B cell (primary cell): ENCODE data around the gene ADAMTS2. TPM values are rescaled to one million over a fixed set of nuclear protein-coding genes. Genes with fewer than 3 reads are reported as not detected.

Source experiments
- ATAC-seq: fragments of 200-7000 bp; cut with Tn5 transposase; one replicate; pipeline ENCODE4 v1.10.0; 2021; ENCODE audit warnings: low read depth, mild to moderate bottlenecking, moderate number of reproducible peaks, moderate library complexity
- CTCF ChIA-PET: fragments of 350-600 bp; sonication (Branson Sonifier 250); formaldehyde crosslinking; loops from one replicate; lab custom pipeline; 2021; ENCODE audit warnings: antibody characterized with exemption, inconsistent platforms; lab: Charles Lee
- POLR2A ChIA-PET: fragments of 350-600 bp; sonication (Branson Sonifier 250); formaldehyde crosslinking; loops from one replicate; lab custom pipeline; 2021; ENCODE audit warnings: antibody characterized with exemption; lab: Charles Lee
- DNase-seq: peaks from one replicate; pipeline ENCODE4 v3.0.0; 2013
- H2AFZ ChIP-seq: 2 replicates; pipeline ENCODE4 v1.6.1; 2012; ENCODE audit warnings: mild to moderate bottlenecking, low read depth, low read length; ENCODE audit not compliant: insufficient read depth, poor library complexity, severe bottlenecking
- H3K27ac ChIP-seq, 2 donors: 1 replicate in 1 of 2; 2 replicates in 1 of 2; pipeline ENCODE4 v1.5.1; 2012 to 2013; ENCODE audit warnings: low read length in 2 of 2, mild to moderate bottlenecking in 2 of 2, moderate library complexity in 1 of 2
- H3K27me3 ChIP-seq, 4 experiments: fragments of 200-600 bp in 1 of 4; sonication (generic) in 1 of 4; replicated peaks in 1 of 4; 1 replicate in 2 of 4; 2 replicates in 2 of 4; pipeline versions ENCODE4 v1.6.1 to v1.7.0; 2013 to 2016; ENCODE audit warnings: low read length in 3 of 4, mild to moderate bottlenecking in 2 of 4, mixed read lengths in 1 of 4, moderate library complexity in 1 of 4; ENCODE audit not compliant: insufficient read depth in 4 of 4, control insufficient read depth in 3 of 4; ENCODE audit errors: control extremely low read depth in 1 of 4
- H3K36me3 ChIP-seq, 2 experiments: replicated peaks in 1 of 2; 1 replicate in 1 of 2; 2 replicates in 1 of 2; pipeline versions ENCODE4 v1.6.1 to v1.7.1; 2013; ENCODE audit warnings: low read length in 1 of 2; ENCODE audit not compliant: insufficient read depth in 2 of 2, control insufficient read depth in 1 of 2; ENCODE audit errors: control extremely low read depth in 1 of 2, extremely low read depth in 1 of 2
- H3K4me1 ChIP-seq, 2 donors: fragments of 200-600 bp in 1 of 2; sonication (generic) in 1 of 2; 1 replicate in 1 of 2; 2 replicates in 1 of 2; pipeline versions ENCODE4 v1.5.1 to v1.6.1; 2013 to 2017; ENCODE audit warnings: low read length in 2 of 2; ENCODE audit not compliant: control insufficient read depth in 2 of 2, insufficient read depth in 2 of 2
- H3K4me2 ChIP-seq: replicated peaks from 2 replicates; pipeline ENCODE3; 2012; ENCODE audit warnings: mild to moderate bottlenecking, low read depth, low read length; ENCODE audit not compliant: poor library complexity, severe bottlenecking
- H3K4me3 ChIP-seq, 5 experiments: fragments of 200-600 bp in 1 of 5; sonication (generic) in 1 of 5; 1 replicate in 3 of 5; 2 replicates in 2 of 5; pipeline versions ENCODE4 v1.5.1 to v1.7.0; 2011 to 2016; ENCODE audit warnings: low read length in 4 of 5, mild to moderate bottlenecking in 4 of 5, low read depth in 2 of 5, control low read depth in 1 of 5, moderate library complexity in 1 of 5; ENCODE audit not compliant: insufficient read depth in 1 of 5; ENCODE audit errors: control extremely low read depth in 1 of 5, extremely low read depth in 1 of 5
- H3K79me2 ChIP-seq: fragments of 200-600 bp; sonication (generic); one replicate; pipeline ENCODE4 v1.6.0; 2016; ENCODE audit warnings: low read length; ENCODE audit not compliant: control insufficient read depth, insufficient read depth
- H3K9ac ChIP-seq: fragments of 200-600 bp; sonication (generic); 2 replicates; pipeline ENCODE4 v1.6.1; 2017; ENCODE audit warnings: mild to moderate bottlenecking, low read length, moderate library complexity
- H3K9me3 ChIP-seq, 3 donors: one replicate each; pipeline versions ENCODE4 v1.6.1 to v1.7.1; 2013; ENCODE audit warnings: low read length in 2 of 3; ENCODE audit not compliant: control insufficient read depth in 2 of 3, insufficient read depth in 1 of 3; ENCODE audit errors: control extremely low read depth in 1 of 3
- H4K20me1 ChIP-seq: 2 replicates; pipeline ENCODE4 v1.6.0; 2012; ENCODE audit warnings: mild to moderate bottlenecking, low read length; ENCODE audit not compliant: insufficient read depth, control insufficient read depth, poor library complexity, severe bottlenecking
- H3K27ac Mint-ChIP-seq: one replicate; pipeline ENCODE4 v1.8.0; 2021; ENCODE audit warnings: mixed read lengths
- H3K27me3 Mint-ChIP-seq: one replicate; pipeline ENCODE4 v1.8.0; 2021; ENCODE audit warnings: mixed read lengths
- H3K4me1 Mint-ChIP-seq: one replicate; pipeline ENCODE4 v1.8.0; 2021; ENCODE audit warnings: mixed read lengths
- H3K4me3 Mint-ChIP-seq: one replicate; pipeline ENCODE4 v1.8.0; 2021; ENCODE audit warnings: mixed read lengths
- H3K9me3 Mint-ChIP-seq: one replicate; pipeline ENCODE4 v1.8.0; 2022; ENCODE audit warnings: mixed read lengths; ENCODE audit not compliant: insufficient read depth
- EZH2 ChIP-seq: IDR thresholded peaks from 2 replicates; pipeline ENCODE4 v1.6.1; 2012; ENCODE audit warnings: borderline replicate concordance, low read depth, mild to moderate bottlenecking, moderate library complexity, low read length; ENCODE audit not compliant: insufficient read depth, poor library complexity, severe bottlenecking
- WGBS: methylation state at CpG from one replicate; pipeline ENCODE4 v1.1.5; 2013; ENCODE audit warnings: missing lambda C conversion rate; ENCODE audit not compliant: insufficient coverage; 5-methylcytosine and 5-hydroxymethylcytosine counted together
- intact Hi-C: fragments of 100-400 bp; cut with micrococcal nuclease; formaldehyde crosslinking; loops from one replicate; pipeline ENCODE4 v1.10.0; 2022
- polyA plus RNA-seq: library from polyadenylated mRNA; depleted of rRNA; stranded (reverse); fragments of >200 nt; gene quantifications from 2 replicates; pipeline ENCODE4 v1.2.3, GENCODE V29; 2012
- total RNA-seq, 2 donors: library from RNA; stranded (reverse); fragments of 120-200 nt in 1 of 2; gene quantifications; 1 replicate in 1 of 2; 2 replicates in 1 of 2; pipeline versions ENCODE4 v1.2.3 to v1.2.4, GENCODE V29; 2013 to 2022
- TF ChIP-seq, protein P1 (sequence below): fragments of 200-600 bp; IDR thresholded peaks from one replicate; pipeline ENCODE4 v1.8.0; 2022; ENCODE audit warnings: antibody characterized with exemption, mild to moderate bottlenecking

The ADAMTS2 gene
- total and polyA plus RNA-seq, 2 donors (not counting 1 experiment from before 2014, with no cell fraction given): not detected

- H3K9me3 ChIP-seq: no peaks in the 10 kb centered on the region
- ChIA-PET CTCF (no interaction called here), POLR2A (no interaction called here)
- H3K36me3 ChIP-seq: no peaks in the 10 kb centered on the region
- H3K4me2 ChIP-seq: no peak overlapping the region
- H3K4me1 ChIP-seq: no peaks in the 10 kb centered on the region
- no peak overlapping the region for H3K27ac Mint-ChIP-seq
- intact Hi-C loops: no loop called here
- 94% methylated on average over 12 of the region's 20 CpGs for WGBS
- no peak overlapping the region for H3K9ac ChIP-seq
- TF ChIP-seq, protein P1, sequence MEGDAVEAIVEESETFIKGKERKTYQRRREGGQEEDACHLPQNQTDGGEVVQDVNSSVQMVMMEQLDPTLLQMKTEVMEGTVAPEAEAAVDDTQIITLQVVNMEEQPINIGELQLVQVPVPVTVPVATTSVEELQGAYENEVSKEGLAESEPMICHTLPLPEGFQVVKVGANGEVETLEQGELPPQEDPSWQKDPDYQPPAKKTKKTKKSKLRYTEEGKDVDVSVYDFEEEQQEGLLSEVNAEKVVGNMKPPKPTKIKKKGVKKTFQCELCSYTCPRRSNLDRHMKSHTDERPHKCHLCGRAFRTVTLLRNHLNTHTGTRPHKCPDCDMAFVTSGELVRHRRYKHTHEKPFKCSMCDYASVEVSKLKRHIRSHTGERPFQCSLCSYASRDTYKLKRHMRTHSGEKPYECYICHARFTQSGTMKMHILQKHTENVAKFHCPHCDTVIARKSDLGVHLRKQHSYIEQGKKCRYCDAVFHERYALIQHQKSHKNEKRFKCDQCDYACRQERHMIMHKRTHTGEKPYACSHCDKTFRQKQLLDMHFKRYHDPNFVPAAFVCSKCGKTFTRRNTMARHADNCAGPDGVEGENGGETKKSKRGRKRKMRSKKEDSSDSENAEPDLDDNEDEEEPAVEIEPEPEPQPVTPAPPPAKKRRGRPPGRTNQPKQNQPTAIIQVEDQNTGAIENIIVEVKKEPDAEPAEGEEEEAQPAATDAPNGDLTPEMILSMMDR: no peak
- no peak for TF ChIP-seq EZH2
- no peak for DNase-seq
- H3K4me3 Mint-ChIP-seq: no peak overlapping the region
- H3K9me3 Mint-ChIP-seq: no peaks in the 10 kb centered on the region
- no peaks in the 10 kb centered on the region for H4K20me1 ChIP-seq
- no peaks in the 10 kb centered on the region for H3K79me2 ChIP-seq
- peaks cover 3% of the 10 kb centered on the region for H3K27me3 Mint-ChIP-seq
- ATAC-seq: no peak
- no peaks in the 10 kb centered on the region for H3K27me3 ChIP-seq
- H2AFZ ChIP-seq: no peak overlapping the region
- no peak overlapping the region for H3K27ac ChIP-seq
- H3K4me1 Mint-ChIP-seq: no peaks in the 10 kb centered on the region
- no peak overlapping the region for H3K4me3 ChIP-seq
These were observed 135.7 kb downstream of the ADAMTS2 start for GRCh38 chr5:179209359-179210150.

GRCh38 chr5:179208706-179209358 lies 136.4 kb downstream of the ADAMTS2 start:
- no peak overlapping the region for H3K4me3 Mint-ChIP-seq
- no peak overlapping the region for H3K4me3 ChIP-seq
- H2AFZ ChIP-seq: no peak overlapping the region
- ChIA-PET POLR2A (no interaction called here), CTCF (no interaction called here)
- ATAC-seq: no peak
- H3K4me1 ChIP-seq: no peaks in the 10 kb centered on the region
- no peaks in the 10 kb centered on the region for H3K36me3 ChIP-seq
- no peaks in the 10 kb centered on the region for H4K20me1 ChIP-seq
- DNase-seq: no peak
- H3K27ac ChIP-seq: no peak overlapping the region
- H3K79me2 ChIP-seq: no peaks in the 10 kb centered on the region
- H3K27me3 Mint-ChIP-seq: no peaks in the 10 kb centered on the region
- no peak overlapping the region for H3K9ac ChIP-seq
- intact Hi-C loops: no loop called here
- no peak overlapping the region for H3K4me2 ChIP-seq
- H3K4me1 Mint-ChIP-seq: no peaks in the 10 kb centered on the region
- TF ChIP-seq, protein P1: no peak
- no peak for TF ChIP-seq EZH2
- no peak overlapping the region for H3K27ac Mint-ChIP-seq
- H3K9me3 ChIP-seq: no peaks in the 10 kb centered on the region
- H3K9me3 Mint-ChIP-seq: no peaks in the 10 kb centered on the region
- WGBS: 92% methylated on average over 18 of the region's 18 CpGs
- H3K27me3 ChIP-seq: no peaks in the 10 kb centered on the region
